AML-193 (cell line): Measurements from ENCODE around the gene MGLL.
"Not testable (repeated sequence)": the region's sequence is repeated elsewhere in the genome, so short reads cannot be mapped to it uniquely, and the experiment has no call there.

Experiments
- DNase-seq, 2 experiments: peaks; one replicate each; lab custom pipeline; 2025; lab: John Stamatoyannopoulos, UW

The MGLL gene

GRCh38 chr3:127673191-127674100 lies 148.9 kb downstream of the MGLL start:
- peak; percentile 9 to 28 for DNase-seq

- DNase-seq = peak; percentile 78 to 87
Measured at GRCh38 chr3:127672429-127673190, 149.7 kb downstream of the MGLL start, which contains the start of gene ABTB1. ABTB1 (plus strand) TSS chr3:127672952; CDS start chr3:127673026, 74 bp downstream.

GRCh38 chr3:127671523-127672428 lies 150.5 kb downstream of the MGLL start:
- DNase-seq = peak in 1 of 2 experiments; percentile 33

DNA sequence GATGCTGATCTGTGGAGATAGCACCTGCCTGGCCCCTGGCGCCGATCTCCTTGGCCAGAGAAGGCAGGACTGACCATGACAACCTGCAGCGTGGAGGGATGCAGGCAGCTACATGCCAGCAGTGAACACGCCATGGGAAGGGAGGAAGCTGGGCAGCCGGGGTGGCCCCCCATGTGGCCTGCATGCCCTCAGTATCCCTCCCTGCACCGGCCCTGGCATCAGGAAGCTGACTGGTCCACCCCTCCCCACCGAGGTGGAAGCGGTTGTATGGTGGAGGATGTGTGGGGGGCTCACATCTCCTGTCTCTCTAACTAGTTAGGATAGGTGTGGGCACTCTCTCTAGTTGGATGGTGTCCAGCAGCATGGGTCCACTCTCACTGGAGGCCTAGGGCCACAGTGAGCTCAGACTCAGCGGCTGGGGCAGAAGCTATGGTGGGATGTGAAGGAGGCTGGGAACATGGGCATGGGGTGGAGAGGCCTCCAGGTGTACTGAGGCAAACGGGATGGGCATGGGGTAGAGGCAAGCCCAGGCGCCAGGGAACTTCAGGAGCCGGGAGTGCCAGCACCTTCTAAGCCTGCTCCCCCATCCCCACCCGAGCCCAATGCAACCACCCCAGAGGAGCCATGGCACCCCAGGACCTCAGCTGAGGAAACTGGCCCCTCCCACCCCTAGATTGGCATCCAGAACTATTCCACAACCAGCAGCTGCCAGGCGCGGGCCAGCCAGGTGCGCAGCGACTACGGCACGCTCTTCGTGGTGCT lies 151.4 kb downstream of the MGLL start:
- DNase-seq = no peak

GRCh38 chr3:127670229-127670559 lies 152.1 kb downstream of the MGLL start:
- DNase-seq = no peak

GRCh38 chr3:127669541-127670228 lies 152.6 kb downstream of the MGLL start:
- no peak for DNase-seq

- no peak for DNase-seq
Measured at GRCh38 chr3:127668906-127669305, 153.4 kb downstream of the MGLL start.

DNA sequence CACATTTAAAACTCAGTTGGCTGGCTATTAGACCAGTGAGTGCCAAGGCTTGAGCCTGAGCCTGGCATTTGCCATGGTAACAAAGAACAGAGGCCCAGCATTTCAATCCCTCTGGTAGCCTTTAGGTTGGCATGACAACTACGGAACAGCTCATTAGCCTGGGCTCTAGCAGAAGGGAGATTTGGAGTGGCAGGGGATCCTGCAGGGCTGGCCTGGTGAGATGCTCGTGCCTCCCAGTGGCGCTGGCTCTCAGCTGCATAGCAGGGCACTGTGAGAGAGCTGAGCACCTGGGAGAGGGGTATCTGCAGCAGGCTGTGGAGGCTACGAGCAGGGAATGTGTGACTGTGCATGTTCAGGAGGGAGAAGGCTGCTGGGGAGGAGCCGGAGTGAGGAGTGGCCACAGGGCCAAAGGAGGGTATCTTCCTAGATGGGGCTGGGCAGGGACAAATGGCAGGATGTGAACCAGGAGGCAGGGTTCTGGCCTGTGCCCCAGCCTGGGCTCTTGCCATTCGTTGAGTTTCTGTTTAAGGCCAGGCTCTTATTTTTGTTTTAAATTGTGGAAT lies 155.1 kb downstream of the MGLL start:
- DNase-seq = no peak

- DNase-seq = no peak
Measured at GRCh38 chr3:127666676-127667075, 155.6 kb downstream of the MGLL start.

DNA sequence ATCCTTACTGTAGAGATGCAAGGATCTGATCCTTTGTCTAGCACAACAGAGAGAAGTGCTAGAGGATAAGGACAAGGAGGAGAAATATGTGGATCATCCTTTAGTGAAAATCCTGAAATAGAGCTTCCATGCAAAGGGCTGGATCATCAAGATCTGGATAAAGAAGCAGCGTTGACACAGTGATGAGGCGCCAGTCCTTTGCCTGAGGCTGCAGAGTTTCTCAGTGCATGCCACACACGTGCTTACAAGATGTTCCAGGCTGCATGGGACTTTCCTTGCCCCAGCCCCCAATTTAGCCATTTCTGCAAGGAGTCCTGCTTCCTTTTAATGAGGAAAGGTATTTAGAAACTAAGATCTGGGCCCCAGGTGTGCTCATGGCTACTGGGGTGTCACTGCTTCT lies 156.7 kb downstream of the MGLL start:
- no peak for DNase-seq

GRCh38 chr3:127665165-127665564 lies 157.2 kb downstream of the MGLL start:
- DNase-seq = no peak

GRCh38 chr3:127663151-127663550 lies 159.2 kb downstream of the MGLL start:
- DNase-seq = no peak

DNA sequence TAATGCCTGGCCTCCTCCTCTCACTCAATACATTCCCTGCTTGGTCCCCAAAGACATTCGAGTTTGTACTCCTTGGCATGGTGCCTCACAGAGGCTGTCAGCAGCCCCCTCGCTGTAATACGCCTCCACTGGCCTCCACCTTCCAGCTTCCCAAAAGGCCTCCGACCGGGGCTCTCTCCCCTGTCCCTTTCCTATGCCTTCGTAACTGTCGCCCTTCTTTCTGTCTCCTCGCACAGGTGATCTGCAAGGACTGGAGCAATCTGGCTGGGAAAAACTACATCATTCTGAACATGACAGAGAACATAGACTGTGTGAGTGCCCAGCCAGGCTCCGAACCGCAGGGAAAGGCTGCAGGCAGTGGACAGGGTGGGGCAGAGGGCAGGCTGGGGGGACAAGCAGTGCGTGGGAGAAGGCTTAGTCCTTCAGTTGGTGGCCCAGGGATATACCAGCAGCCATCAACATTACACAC lies 160.3 kb downstream of the MGLL start:
- no peak for DNase-seq

DNA sequence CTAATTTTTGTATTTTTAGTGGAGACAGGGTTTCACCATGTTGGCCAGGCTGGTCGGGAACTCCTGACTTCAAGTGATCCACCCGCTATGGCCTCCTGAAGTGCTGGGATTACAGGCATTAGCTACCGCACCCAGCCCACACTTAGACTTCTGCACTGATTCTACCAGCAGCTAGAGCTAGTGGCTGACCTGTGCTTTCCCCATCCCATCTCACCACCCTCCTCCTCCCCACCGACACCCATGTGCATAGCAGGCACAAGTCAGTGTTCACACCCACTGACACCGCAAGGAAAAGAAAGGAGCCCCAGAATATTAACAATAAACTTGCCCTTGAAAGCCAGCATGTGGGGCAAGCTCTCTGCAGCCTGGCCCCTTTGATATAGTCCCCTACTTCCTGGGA lies 160.7 kb downstream of the MGLL start:
- no peak for DNase-seq

GRCh38 chr3:127660621-127661251 lies 161.6 kb downstream of the MGLL start:
- DNase-seq = no peak

DNA sequence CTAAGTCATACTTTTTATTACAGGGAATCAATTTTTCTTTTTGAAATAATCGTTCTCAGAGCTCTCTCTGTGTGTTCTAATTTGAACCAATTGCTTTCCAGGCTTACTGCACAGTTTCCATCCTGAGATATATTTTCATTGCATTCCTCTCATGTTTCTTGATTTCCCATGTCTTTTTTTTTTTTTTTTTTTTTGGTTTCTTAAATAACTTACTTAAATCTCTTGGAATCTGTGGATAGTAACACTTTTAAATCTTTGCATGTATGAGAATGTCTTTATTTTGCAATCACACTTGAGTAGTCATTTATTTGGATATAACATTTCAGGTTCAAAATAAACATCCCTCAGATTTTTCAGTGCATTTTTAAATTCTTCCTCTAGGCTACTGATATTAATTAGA lies 164.1 kb downstream of the MGLL start:
- no peak for DNase-seq

- no peak for DNase-seq
Measured at GRCh38 chr3:127656906-127657305, 165.4 kb downstream of the MGLL start.

DNA sequence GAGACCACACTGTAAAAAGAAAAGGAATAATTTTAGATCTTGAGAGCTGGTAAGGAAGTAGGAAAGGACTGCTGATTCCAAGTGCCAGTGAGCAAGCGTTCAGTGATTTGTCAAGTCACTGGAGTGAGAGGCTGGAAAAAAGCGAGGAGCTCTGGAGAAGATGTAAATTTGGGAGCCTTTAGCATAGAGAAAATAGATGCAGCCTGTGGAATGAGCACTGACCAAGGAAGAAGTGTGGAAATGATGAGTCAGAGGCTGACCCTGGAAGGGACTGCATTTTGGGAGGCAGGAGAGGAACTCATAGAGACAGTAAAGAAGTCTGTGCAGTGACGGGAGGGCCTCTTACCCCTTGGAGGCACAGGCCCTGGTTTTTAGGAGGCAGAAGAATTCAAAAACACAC lies 166.7 kb downstream of the MGLL start:
- no peak for DNase-seq

GRCh38 chr3:127654993-127655392 lies 167.3 kb downstream of the MGLL start:
- not testable (repeated sequence) for DNase-seq

DNA sequence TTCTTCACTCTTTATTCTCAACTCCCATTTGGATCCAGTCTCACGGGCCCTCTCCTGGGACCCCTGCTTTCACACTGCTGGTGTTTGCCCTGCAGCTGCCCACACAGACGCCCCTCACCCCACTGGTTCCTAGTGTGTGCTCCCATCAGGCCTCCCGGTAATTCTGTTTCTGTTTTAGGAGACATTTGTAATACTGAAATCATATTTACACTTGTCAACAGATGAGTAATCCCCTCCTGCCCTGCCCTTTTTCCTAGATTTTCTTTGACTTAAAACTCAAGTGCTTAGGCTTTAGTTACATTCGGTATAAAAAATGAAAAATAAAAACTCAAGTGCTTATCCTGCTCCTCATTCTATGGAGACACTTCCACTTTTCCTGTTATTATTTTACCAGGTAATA lies 167.9 kb downstream of the MGLL start:
- no peak for DNase-seq
